Tibial nerve (tissue), 3 donors: ENCODE results near the gene UBE2D3.

ENCODE experiments used
- CTCF ChIP-seq, 5 experiments: fragments of 200-600 bp in 3 of 5; fragments of 450-650 bp in 2 of 5; sonication (generic) in 3 of 5; IDR thresholded peaks; one replicate each; pipeline ENCODE4 v1.5.1; 2016 to 2019; ENCODE audit warnings: antibody characterized with exemption in 5 of 5, mild to moderate bottlenecking in 3 of 5, moderate library complexity in 2 of 5
- POLR2A ChIP-seq, 2 donors: fragments of 450-650 bp; IDR thresholded peaks; one replicate each; pipeline ENCODE4 v1.6.1; 2017; ENCODE audit warnings: antibody characterized with exemption in 2 of 2, mild to moderate bottlenecking in 2 of 2, moderate library complexity in 2 of 2

GRCh38 chr4:102850370-102850769 is 23.0 kb upstream of the UBE2D3 start:
- no peak for TF ChIP-seq CTCF (IDR thresholded peaks at IDR 0.05)
- no peak for TF ChIP-seq POLR2A (IDR thresholded peaks at IDR 0.05)
